ENCODE data around the gene CUL4B.

GRCh38 chrX:120568609-120569008, 7.8 kb upstream of the CUL4B start:
- TF ChIP-seq POLR2A (IDR thresholded peaks at IDR 0.05; ENCODE audit: borderline replicate concordance, extremely low read depth, insufficient read depth, insufficient read length) = no peak
- TF ChIP-seq CTCF (IDR thresholded peaks at IDR 0.05 in 2 of 3, conservative IDR thresholded peaks at IDR 0.05 in 1 of 3; ENCODE audit: borderline replicate concordance in 1 of 3, insufficient read depth in 1 of 3, low read depth in 2 of 3, low read length in 2 of 3) = no peak

All from HCT116 (cell line).